Upper lobe of left lung (tissue), 6 donors: ENCODE measurements around the gene D2HGDH. TPM values are rescaled to one million over a fixed set of nuclear protein-coding genes. Genes with fewer than 3 reads are reported as not detected.

ENCODE experiments used
- ATAC-seq, 2 donors: fragments of 200-7000 bp; cut with Tn5 transposase; one replicate each; pipeline ENCODE4 v1.9.1; 2022; ENCODE audit warnings: mild to moderate bottlenecking in 2 of 2, moderate library complexity in 2 of 2; ENCODE audit not compliant: low FRiP score in 2 of 2
- DNase-seq, 2 donors: peaks; one replicate each; pipeline ENCODE4 v3.0.0-alpha.2; 2019 to 2020
- H3K27ac ChIP-seq, 4 donors: fragments of 200-600 bp; sonication (generic); one replicate each; pipeline ENCODE4 v1.5.1; 2016 to 2019
- H3K27me3 ChIP-seq, 4 donors: fragments of 200-600 bp; sonication (generic); one replicate each; pipeline ENCODE4 v1.5.1; 2017 to 2019
- H3K36me3 ChIP-seq, 4 donors: fragments of 200-600 bp; sonication (generic); one replicate each; pipeline ENCODE4 v1.5.1; 2016 to 2019
- H3K4me1 ChIP-seq, 4 donors: fragments of 200-600 bp; sonication (generic); one replicate each; pipeline ENCODE4 v1.5.1; 2018 to 2019
- H3K4me3 ChIP-seq, 4 donors: fragments of 200-600 bp; sonication (generic); one replicate each; pipeline ENCODE4 v1.5.1; 2017 to 2019; ENCODE audit warnings: mild to moderate bottlenecking in 2 of 4, moderate library complexity in 1 of 4
- H3K9me3 ChIP-seq, 4 donors: fragments of 200-600 bp; sonication (generic); one replicate each; pipeline ENCODE4 v1.5.1; 2018 to 2019
- EP300 ChIP-seq, 4 donors: sonication (generic); formaldehyde crosslinking; IDR thresholded peaks; one replicate each; pipeline ENCODE4 v1.5.1; 2017; ENCODE audit warnings: antibody characterized with exemption in 4 of 4, control low read depth in 2 of 4
- POLR2A ChIP-seq, 4 donors: fragments of 450-650 bp; IDR thresholded peaks; one replicate each; pipeline ENCODE4 v1.5.1; 2016 to 2017; ENCODE audit warnings: antibody characterized with exemption in 4 of 4, mild to moderate bottlenecking in 2 of 4
- POLR2AphosphoS5 ChIP-seq, 2 donors: sonication (generic); formaldehyde crosslinking; IDR thresholded peaks; one replicate each; pipeline ENCODE4 v1.5.1; 2017; ENCODE audit warnings: antibody characterized with exemption in 2 of 2
- WGBS, 2 donors: methylation state at CpG; one replicate each; pipeline ENCODE4 v1.1.5; 2017 to 2018; 5-methylcytosine and 5-hydroxymethylcytosine counted together
- total RNA-seq, 6 donors: library from RNA; depleted of rRNA in 4 of 6; stranded (reverse); fragments of >200 nt in 4 of 6; gene quantifications; one replicate each; pipeline versions ENCODE4 v1.1.0 to v1.2.1, GENCODE V29; 2016 to 2021
- TF ChIP-seq, protein P1 (sequence below), 6 experiments: fragments of 450-650 bp in 4 of 6; fragments of 200-600 bp in 2 of 6; sonication (generic) in 2 of 6; IDR thresholded peaks; one replicate each; pipeline ENCODE4 v1.5.1; 2016 to 2019; ENCODE audit warnings: antibody characterized with exemption in 6 of 6
- donor health status: DM: no; HTN: no; CAD: no; lungs with moderate emphysema.
- donor health status: DM: no; HTN: yes; CAD: no; lungs with severe emphysema.

The D2HGDH gene
- total RNA-seq, 6 donors from 2014 or later = 12.5 to 155 (median 35.8) TPM

DNA sequence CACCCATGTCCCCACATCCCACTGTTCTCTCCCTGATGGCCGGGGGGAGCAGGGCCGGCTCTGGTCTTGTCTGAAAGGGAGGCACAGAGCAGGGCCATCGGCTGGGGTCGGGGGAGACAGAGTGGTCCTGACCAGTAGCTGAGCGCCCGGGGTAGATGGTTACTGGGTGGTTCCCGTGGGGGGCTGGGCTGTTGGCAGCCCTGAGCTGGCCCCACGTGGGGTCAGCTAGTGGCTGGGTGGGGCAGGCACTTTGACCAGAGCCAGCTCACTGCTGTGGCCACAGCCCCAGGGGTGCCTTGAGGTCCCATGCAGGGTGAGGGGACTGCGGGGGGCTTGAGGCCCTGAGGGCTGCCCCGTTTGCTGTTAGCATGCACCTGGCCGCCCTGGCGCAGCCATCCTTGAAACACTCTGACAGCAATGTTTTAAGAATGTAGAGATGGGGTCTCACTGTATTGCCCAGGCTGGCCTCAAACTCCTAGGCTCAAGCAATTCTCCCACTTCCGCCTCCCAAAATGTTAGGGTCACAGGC lies 62.2 kb downstream of the D2HGDH start:
- H3K27me3 ChIP-seq = no peaks in the 10 kb centered on the region
- TF ChIP-seq POLR2AphosphoS5 (IDR thresholded peaks at IDR 0.05) (no peak), EP300 (IDR thresholded peaks at IDR 0.05) (no peak), POLR2A (IDR thresholded peaks at IDR 0.05) (no peak)
- TF ChIP-seq, protein P1, sequence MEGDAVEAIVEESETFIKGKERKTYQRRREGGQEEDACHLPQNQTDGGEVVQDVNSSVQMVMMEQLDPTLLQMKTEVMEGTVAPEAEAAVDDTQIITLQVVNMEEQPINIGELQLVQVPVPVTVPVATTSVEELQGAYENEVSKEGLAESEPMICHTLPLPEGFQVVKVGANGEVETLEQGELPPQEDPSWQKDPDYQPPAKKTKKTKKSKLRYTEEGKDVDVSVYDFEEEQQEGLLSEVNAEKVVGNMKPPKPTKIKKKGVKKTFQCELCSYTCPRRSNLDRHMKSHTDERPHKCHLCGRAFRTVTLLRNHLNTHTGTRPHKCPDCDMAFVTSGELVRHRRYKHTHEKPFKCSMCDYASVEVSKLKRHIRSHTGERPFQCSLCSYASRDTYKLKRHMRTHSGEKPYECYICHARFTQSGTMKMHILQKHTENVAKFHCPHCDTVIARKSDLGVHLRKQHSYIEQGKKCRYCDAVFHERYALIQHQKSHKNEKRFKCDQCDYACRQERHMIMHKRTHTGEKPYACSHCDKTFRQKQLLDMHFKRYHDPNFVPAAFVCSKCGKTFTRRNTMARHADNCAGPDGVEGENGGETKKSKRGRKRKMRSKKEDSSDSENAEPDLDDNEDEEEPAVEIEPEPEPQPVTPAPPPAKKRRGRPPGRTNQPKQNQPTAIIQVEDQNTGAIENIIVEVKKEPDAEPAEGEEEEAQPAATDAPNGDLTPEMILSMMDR (IDR thresholded peaks at IDR 0.05) = no peak
- ATAC-seq = no peak
- peak; percentile 17 to 63 for DNase-seq
- H3K9me3 ChIP-seq = no peaks in the 10 kb centered on the region
- H3K27ac ChIP-seq = no peak overlapping the region
- no peak overlapping the region for H3K4me3 ChIP-seq
- H3K36me3 ChIP-seq = no peaks in the 10 kb centered on the region
- no peaks in the 10 kb centered on the region for H3K4me1 ChIP-seq
- 88 to 95% methylated on average over 9 to 13 of the region's 13 CpGs for WGBS, 2 donors

DNA sequence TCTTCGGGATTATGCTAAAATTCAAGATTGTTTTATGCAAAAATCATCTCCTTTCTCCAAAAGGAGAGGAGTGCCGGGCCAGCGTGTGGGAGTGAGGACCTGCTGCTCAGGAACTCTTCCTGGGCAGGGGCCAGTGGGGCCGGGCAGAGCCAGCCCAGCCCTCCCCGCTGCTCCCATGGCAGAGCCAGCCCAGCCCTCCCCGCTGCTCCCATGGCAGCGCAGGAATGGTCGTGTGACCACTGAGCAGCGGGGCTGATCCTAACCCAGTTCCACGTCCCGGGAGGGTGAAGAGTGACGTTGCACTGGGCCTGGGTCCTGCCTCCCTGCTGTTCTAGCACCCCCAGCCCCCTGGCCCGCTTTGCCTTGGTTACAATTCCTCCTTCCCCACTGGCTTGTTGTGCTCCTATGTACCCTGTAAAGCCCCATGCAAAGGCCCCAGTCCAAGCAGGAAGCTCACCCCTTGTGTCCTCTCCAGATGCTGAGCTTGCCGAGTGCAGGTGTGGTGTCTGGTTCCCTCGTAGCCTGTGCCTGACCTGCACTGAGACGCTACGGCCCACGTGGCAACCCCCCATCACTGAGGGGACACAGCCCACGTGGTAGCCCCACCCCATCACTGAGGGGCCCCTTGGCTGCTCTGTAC lies 63.1 kb downstream of the D2HGDH start:
- TF ChIP-seq EP300 (IDR thresholded peaks at IDR 0.05) (no peak), POLR2AphosphoS5 (IDR thresholded peaks at IDR 0.05) (no peak), POLR2A (IDR thresholded peaks at IDR 0.05) (no peak)
- TF ChIP-seq, protein P1 (IDR thresholded peaks at IDR 0.05) = no peak
- no peak overlapping the region for H3K27ac ChIP-seq
- peak; percentile 15 to 51 for DNase-seq
- WGBS, 2 donors = 83 to 89% methylated on average over 7 to 19 of the region's 19 CpGs
- ATAC-seq = no peak
- no peaks in the 10 kb centered on the region for H3K4me1 ChIP-seq
- H3K4me3 ChIP-seq = no peak overlapping the region
- no peaks in the 10 kb centered on the region for H3K9me3 ChIP-seq
- no peaks in the 10 kb centered on the region for H3K36me3 ChIP-seq
- H3K27me3 ChIP-seq = no peaks in the 10 kb centered on the region

DNA sequence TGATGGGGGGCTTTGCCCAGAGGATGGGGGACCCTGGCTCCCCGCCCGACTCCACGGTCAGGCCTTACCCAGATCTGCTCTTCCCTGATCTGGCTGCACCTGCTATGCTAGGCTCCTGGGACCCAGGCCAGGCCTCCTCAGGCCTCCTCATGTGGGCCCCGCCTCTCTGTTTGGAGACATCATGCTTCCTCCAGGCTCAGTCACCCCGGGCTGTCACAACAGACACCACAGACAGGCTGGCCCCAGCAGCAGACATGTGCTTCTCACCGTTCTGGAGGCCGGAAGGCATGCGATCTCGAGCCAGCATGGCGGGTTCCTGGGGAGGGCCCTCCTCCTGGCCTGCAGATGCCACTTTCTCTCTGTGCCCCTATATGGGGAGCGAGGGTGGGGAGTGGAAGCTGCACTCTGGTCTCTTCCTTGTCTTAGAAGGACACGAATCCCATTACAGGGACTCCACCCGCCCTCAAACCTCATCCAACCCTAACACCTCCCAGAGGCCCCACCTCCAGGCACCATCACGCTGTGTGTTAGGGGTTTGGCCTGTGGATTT lies 63.7 kb downstream of the D2HGDH start:
- no peak for DNase-seq
- Histone ChIP-seq H3K4me3 (no peak overlapping the region), H3K4me1 (peaks cover 0 to 3% (median under 1%) of the 10 kb centered on the region in 4 donors), H3K9me3 (no peaks in the 10 kb centered on the region), H3K36me3 (no peaks in the 10 kb centered on the region), H3K27ac (no peak overlapping the region), H3K27me3 (peaks cover 0 to under 1% (median 0%) of the 10 kb centered on the region in 4 donors)
- TF ChIP-seq EP300 (IDR thresholded peaks at IDR 0.05) (no peak), POLR2AphosphoS5 (IDR thresholded peaks at IDR 0.05) (no peak), POLR2A (IDR thresholded peaks at IDR 0.05) (no peak)
- TF ChIP-seq, protein P1 (IDR thresholded peaks at IDR 0.05) = no peak
- no peak for ATAC-seq
- WGBS, 2 donors = 83 to 84% methylated on average over 8 to 14 of the region's 14 CpGs

DNA sequence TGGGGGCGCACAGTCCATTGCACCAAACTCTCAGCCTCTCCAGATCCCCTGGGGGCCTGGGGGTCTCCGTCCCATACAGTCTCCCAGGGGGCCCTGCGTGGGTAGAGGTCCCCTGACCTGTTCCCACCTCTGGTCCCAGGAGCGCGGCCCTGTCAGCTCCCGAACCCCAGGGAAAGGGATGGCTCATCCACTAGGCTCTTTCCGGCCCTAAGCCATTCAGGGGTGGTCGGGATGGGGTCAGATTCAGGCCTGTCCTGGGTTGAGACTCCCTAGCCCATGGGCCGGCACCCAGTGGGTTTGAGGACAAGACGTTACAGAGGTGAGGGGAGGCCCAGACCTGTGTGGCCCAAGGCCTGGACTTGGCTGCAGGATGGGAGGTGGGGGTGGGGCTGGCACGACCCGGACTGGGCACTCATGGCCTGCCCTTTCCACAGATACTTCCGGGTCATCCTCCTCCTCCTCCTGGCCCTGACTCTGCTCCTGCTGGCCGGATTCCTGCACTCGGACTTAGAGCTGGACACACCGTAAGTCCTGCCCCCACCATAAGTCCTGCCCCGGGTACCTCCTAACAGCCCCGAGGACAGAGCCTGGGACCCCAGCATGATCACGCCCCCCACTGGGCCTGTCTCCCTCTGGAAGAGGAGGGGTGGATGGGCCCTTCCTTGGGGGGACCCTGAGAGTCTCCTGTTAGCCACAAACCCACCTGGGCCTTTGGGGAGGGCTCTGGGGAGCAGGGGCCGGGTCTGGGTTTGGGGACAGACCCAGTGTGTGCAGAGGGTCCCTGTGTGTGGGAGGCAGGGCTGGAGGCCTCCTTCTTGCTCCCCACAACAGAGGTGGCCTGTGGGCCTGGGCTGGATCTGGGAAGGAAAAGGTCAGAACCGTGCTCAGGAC lies 64.4 kb downstream of the D2HGDH start:
- ATAC-seq (peak in 1 of 2 donors; percentile 1), DNase-seq (peak in 1 of 2 donors; percentile 26)
- Histone ChIP-seq H3K9me3 (no peaks in the 10 kb centered on the region), H3K36me3 (no peaks in the 10 kb centered on the region), H3K4me3 (no peak overlapping the region), H3K27ac (no peak overlapping the region), H3K27me3 (peaks cover 0 to 8% (median under 1%) of the 10 kb centered on the region in 4 donors), H3K4me1 (peaks cover 2 to 10% (median 8%) of the 10 kb centered on the region in 4 donors)
- WGBS, 2 donors = 80 to 91% methylated on average over 4 to 21 of the region's 21 CpGs
- TF ChIP-seq, protein P1 (IDR thresholded peaks at IDR 0.05) = no peak
- no peak for TF ChIP-seq POLR2AphosphoS5 (IDR thresholded peaks at IDR 0.05)
- no peak for TF ChIP-seq EP300 (IDR thresholded peaks at IDR 0.05)
- no peak for TF ChIP-seq POLR2A (IDR thresholded peaks at IDR 0.05)
